ENCODE results near the gene SLC25A26.

DNA sequence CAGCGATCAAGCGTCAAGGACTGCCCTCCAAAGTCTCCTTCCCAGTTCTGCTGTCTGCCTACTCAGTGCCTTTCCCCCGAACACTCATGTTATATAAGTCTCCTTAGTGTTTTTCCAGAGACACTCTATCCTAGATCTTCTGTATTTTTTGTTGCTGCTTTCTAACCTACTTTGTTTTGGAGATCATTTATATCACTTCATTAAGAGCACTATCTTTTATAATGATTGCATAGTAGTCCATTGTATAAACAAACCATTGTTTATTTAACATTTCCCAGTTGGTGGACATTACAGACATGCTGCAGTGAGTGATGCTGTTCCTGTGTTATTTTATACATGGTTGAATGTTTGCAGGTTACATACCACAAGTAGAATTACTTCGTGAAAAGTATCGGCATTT lies 47.1 kb downstream of the SLC25A26 start:
- TF ChIP-seq, protein P1, sequence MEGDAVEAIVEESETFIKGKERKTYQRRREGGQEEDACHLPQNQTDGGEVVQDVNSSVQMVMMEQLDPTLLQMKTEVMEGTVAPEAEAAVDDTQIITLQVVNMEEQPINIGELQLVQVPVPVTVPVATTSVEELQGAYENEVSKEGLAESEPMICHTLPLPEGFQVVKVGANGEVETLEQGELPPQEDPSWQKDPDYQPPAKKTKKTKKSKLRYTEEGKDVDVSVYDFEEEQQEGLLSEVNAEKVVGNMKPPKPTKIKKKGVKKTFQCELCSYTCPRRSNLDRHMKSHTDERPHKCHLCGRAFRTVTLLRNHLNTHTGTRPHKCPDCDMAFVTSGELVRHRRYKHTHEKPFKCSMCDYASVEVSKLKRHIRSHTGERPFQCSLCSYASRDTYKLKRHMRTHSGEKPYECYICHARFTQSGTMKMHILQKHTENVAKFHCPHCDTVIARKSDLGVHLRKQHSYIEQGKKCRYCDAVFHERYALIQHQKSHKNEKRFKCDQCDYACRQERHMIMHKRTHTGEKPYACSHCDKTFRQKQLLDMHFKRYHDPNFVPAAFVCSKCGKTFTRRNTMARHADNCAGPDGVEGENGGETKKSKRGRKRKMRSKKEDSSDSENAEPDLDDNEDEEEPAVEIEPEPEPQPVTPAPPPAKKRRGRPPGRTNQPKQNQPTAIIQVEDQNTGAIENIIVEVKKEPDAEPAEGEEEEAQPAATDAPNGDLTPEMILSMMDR (optimal IDR thresholded peaks at IDR 0.05 in 1 of 3, IDR thresholded peaks at IDR 0.05 in 1 of 3, conservative IDR thresholded peaks at IDR 0.05 in 1 of 3; ENCODE audit: extremely low read depth in 1 of 3, insufficient read depth in 2 of 3, low read length in 3 of 3) = no peak
- TF ChIP-seq EZH2 (IDR thresholded peaks at IDR 0.05; ENCODE audit: low read length) = no peak
